Measurements from ENCODE around the gene GRHL3.

The GRHL3 gene

GRCh38 chr1:24344090-24344742 is 25.1 kb downstream of the GRHL3 start:
- no peak for DNase-seq

GRCh38 chr1:24345334-24345733 is 26.2 kb downstream of the GRHL3 start:
- no peak for DNase-seq

GRCh38 chr1:24347159-24347934 is 28.2 kb downstream of the GRHL3 start:
- DNase-seq, result no peak

GRCh38 chr1:24348196-24348595 is 29.0 kb downstream of the GRHL3 start:
- no peak for DNase-seq

GRCh38 chr1:24349891-24350290 is 30.7 kb downstream of the GRHL3 start:
- DNase-seq, result no peak

GRCh38 chr1:24351247-24351646 is 32.1 kb downstream of the GRHL3 start:
- no peak for DNase-seq

GRCh38 chr1:24351918-24352627 is 32.9 kb downstream of the GRHL3 start:
- DNase-seq, result no peak

- no peak for DNase-seq
Observed at GRCh38 chr1:24353292-24353891, 34.2 kb downstream of the GRHL3 start.

- no peak for DNase-seq
Observed at GRCh38 chr1:24355466-24355865, 36.3 kb downstream of the GRHL3 start.

- DNase-seq, result no peak
Observed at GRCh38 chr1:24357038-24357437, 37.9 kb downstream of the GRHL3 start.

GRCh38 chr1:24360681-24361080 is 41.5 kb downstream of the GRHL3 start:
- no peak for DNase-seq

- no peak for DNase-seq
Observed at GRCh38 chr1:24361811-24362210, 42.7 kb downstream of the GRHL3 start.

- no peak for DNase-seq
Observed at GRCh38 chr1:24362396-24362795, 43.2 kb downstream of the GRHL3 start.

- DNase-seq, result no peak
Observed at GRCh38 chr1:24362982-24363614, 43.9 kb downstream of the GRHL3 start.

- DNase-seq, result no peak
Observed at GRCh38 chr1:24363994-24364393, 44.8 kb downstream of the GRHL3 start.

GRCh38 chr1:24364605-24364974 is 45.4 kb downstream of the GRHL3 start:
- DNase-seq, result no peak

- DNase-seq, result no peak
Observed at GRCh38 chr1:24364975-24365678, 46.0 kb downstream of the GRHL3 start.

GRCh38 chr1:24366707-24367106 is 47.5 kb downstream of the GRHL3 start:
- no peak for DNase-seq

- DNase-seq, result no peak
Observed at GRCh38 chr1:24369199-24369598, 50.0 kb downstream of the GRHL3 start.

- no peak for DNase-seq
Observed at GRCh38 chr1:24369801-24370200, 50.6 kb downstream of the GRHL3 start.

- DNase-seq, result no peak
Observed at GRCh38 chr1:24373044-24373443, 53.9 kb downstream of the GRHL3 start.

GRCh38 chr1:24373710-24374109 is 54.6 kb downstream of the GRHL3 start:
- no peak for DNase-seq

Measured in NCI-H146 (cell line).